Urinary bladder (tissue), 4 donors: ENCODE measurements around the gene SBK2. TPM values are rescaled to one million over a fixed set of nuclear protein-coding genes. Genes with fewer than 3 reads are reported as not detected.

Source experiments
- DNase-seq: peaks from one replicate; pipeline ENCODE4 v3.0.0-alpha.2; 2015; ENCODE audit errors: extremely low spot score
- H3K27ac ChIP-seq: one replicate; pipeline ENCODE4 v1.5.1; 2013; ENCODE audit warnings: low read depth, mild to moderate bottlenecking, moderate library complexity
- H3K36me3 ChIP-seq: one replicate; pipeline ENCODE4 v1.6.1; 2013; ENCODE audit warnings: mild to moderate bottlenecking, moderate library complexity; ENCODE audit not compliant: insufficient read depth
- H3K4me1 ChIP-seq: one replicate; pipeline ENCODE4 v1.6.1; 2013; ENCODE audit warnings: mild to moderate bottlenecking, moderate library complexity; ENCODE audit not compliant: insufficient read depth
- H3K4me3 ChIP-seq: one replicate; pipeline ENCODE4 v1.5.1; 2013; ENCODE audit warnings: low read depth, low read length
- WGBS: extraction: QIAGEN DNeasy Blood & Tissue Kit; methylation state at CpG from one replicate; pipeline ENCODE4 v1.1.7; 2013; 5-methylcytosine and 5-hydroxymethylcytosine counted together
- polyA plus RNA-seq: library from polyadenylated mRNA; stranded (reverse); fragments of 200-250 nt; gene quantifications from one replicate; pipeline ENCODE4 v1.2.3, GENCODE V29; 2013
- total RNA-seq: library from RNA; depleted of rRNA; stranded (reverse); fragments of >200 nt; gene quantifications from one replicate; pipeline ENCODE4 v1.2.3, GENCODE V29; 2014
- donor health status: healthy with polysubstance abuse.
- donor health status: healthy.

The SBK2 gene
- total and polyA plus RNA-seq, 2 donors = not detected

- Histone ChIP-seq H3K27ac (no peak overlapping the region), H3K4me3 (no peak overlapping the region), H3K4me1 (peaks cover 2% of the 10 kb centered on the region), H3K36me3 (no peaks in the 10 kb centered on the region)
- 21% methylated on average over 36 of the region's 36 CpGs for WGBS
- DNase-seq = no peak
These were observed 12.8 kb upstream of the SBK2 start for GRCh38 chr19:55549500-55550320.

- peaks cover 2% of the 10 kb centered on the region for H3K4me1 ChIP-seq
- WGBS = 39% methylated on average over 17 of the region's 17 CpGs
- H3K36me3 ChIP-seq = no peaks in the 10 kb centered on the region
- no peak for DNase-seq
- H3K4me3 ChIP-seq = no peak overlapping the region
- H3K27ac ChIP-seq = peak overlapping the region; percentile 75
These were observed 10.1 kb upstream of the SBK2 start for GRCh38 chr19:55546822-55547614.

GRCh38 chr19:55546011-55546410 lies 9.1 kb upstream of the SBK2 start:
- Histone ChIP-seq H3K27ac (peak overlapping the region; percentile 64), H3K4me1 (peaks cover 2% of the 10 kb centered on the region), H3K36me3 (no peaks in the 10 kb centered on the region), H3K4me3 (no peak overlapping the region)
- no peak for DNase-seq
- WGBS = 41% methylated on average over 11 of the region's 11 CpGs

- Histone ChIP-seq H3K27ac (peak within 1 kb of the TSS; percentile 64), H3K4me1 (peaks cover 2% of the 10 kb centered on the region)
These were observed 8.5 kb upstream of the SBK2 start, which contains the start of gene SBK3 for GRCh38 chr19:55545443-55545842. TSS of gene SBK3 (minus strand) at chr19:55545543. CDS start at chr19:55545543, 0 bp downstream.

GRCh38 chr19:55544776-55545439 lies 8.0 kb upstream of the SBK2 start:
- no peak for DNase-seq
- Histone ChIP-seq H3K4me3 (no peak overlapping the region), H3K36me3 (no peaks in the 10 kb centered on the region), H3K4me1 (peaks cover 2% of the 10 kb centered on the region), H3K27ac (no peak overlapping the region)
- 70% methylated on average over 23 of the region's 23 CpGs for WGBS

More at GRCh38 chr19:55545443-55545842, 8.5 kb upstream of the SBK2 start, which contains the start of gene SBK3:
- H3K4me3 ChIP-seq = no peak within 1 kb of the TSS
- no peak for DNase-seq
- 82% methylated on average over 10 of the region's 10 CpGs for WGBS
- H3K36me3 ChIP-seq = no peaks in the 10 kb centered on the region

GRCh38 chr19:55544014-55544413 lies 7.1 kb upstream of the SBK2 start:
- DNase-seq = no peak
- no peaks in the 10 kb centered on the region for H3K36me3 ChIP-seq
- WGBS = 82% methylated on average over 15 of the region's 15 CpGs
- no peaks in the 10 kb centered on the region for H3K4me1 ChIP-seq
- H3K27ac ChIP-seq = no peak overlapping the region
- no peak overlapping the region for H3K4me3 ChIP-seq

- H3K27ac ChIP-seq = no peak overlapping the region
- no peaks in the 10 kb centered on the region for H3K4me1 ChIP-seq
- no peak for DNase-seq
- H3K36me3 ChIP-seq = no peaks in the 10 kb centered on the region
- no peak overlapping the region for H3K4me3 ChIP-seq
- WGBS = 73% methylated on average over 5 of the region's 5 CpGs
These were observed 6.6 kb upstream of the SBK2 start for GRCh38 chr19:55543567-55543966.

GRCh38 chr19:55542292-55542855 lies 5.4 kb upstream of the SBK2 start:
- WGBS = 91% methylated on average over 7 of the region's 7 CpGs
- H3K36me3 ChIP-seq = no peaks in the 10 kb centered on the region
- H3K4me3 ChIP-seq = no peak overlapping the region
- H3K4me1 ChIP-seq = no peaks in the 10 kb centered on the region
- no peak for DNase-seq
- H3K27ac ChIP-seq = no peak overlapping the region

- WGBS = 80% methylated on average over 19 of the region's 19 CpGs
- no peak for DNase-seq
- Histone ChIP-seq H3K27ac (no peak overlapping the region), H3K4me3 (no peak overlapping the region), H3K36me3 (no peaks in the 10 kb centered on the region), H3K4me1 (no peaks in the 10 kb centered on the region)
These were observed 4.2 kb upstream of the SBK2 start for GRCh38 chr19:55541091-55541490.

GRCh38 chr19:55540619-55541018 lies 3.7 kb upstream of the SBK2 start:
- H3K27ac ChIP-seq = no peak overlapping the region
- H3K4me1 ChIP-seq = no peaks in the 10 kb centered on the region
- no peak for DNase-seq
- 58% methylated on average over 10 of the region's 10 CpGs for WGBS
- no peaks in the 10 kb centered on the region for H3K36me3 ChIP-seq
- no peak overlapping the region for H3K4me3 ChIP-seq

GRCh38 chr19:55539090-55539984 lies 2.4 kb upstream of the SBK2 start:
- no peaks in the 10 kb centered on the region for H3K36me3 ChIP-seq
- no peak overlapping the region for H3K27ac ChIP-seq
- H3K4me1 ChIP-seq = no peaks in the 10 kb centered on the region
- no peak for DNase-seq
- WGBS = 79% methylated on average over 33 of the region's 33 CpGs
- H3K4me3 ChIP-seq = no peak overlapping the region

GRCh38 chr19:55538132-55538531 lies 1.2 kb upstream of the SBK2 start:
- 83% methylated on average over 5 of the region's 5 CpGs for WGBS
- Histone ChIP-seq H3K4me1 (no peaks in the 10 kb centered on the region), H3K4me3 (no peak overlapping the region), H3K36me3 (no peaks in the 10 kb centered on the region), H3K27ac (no peak overlapping the region)
- no peak for DNase-seq
